HG03354 (cell line): ENCODE data around the gene PSMB3.

Source experiments
- ATAC-seq: cut with Tn5 transposase; IDR thresholded peaks from one replicate; pipeline ENCODE4 v1.9.1; 2021; ENCODE audit warnings: mild to moderate bottlenecking; ENCODE audit not compliant: unreplicated experiment, poor library complexity, severe bottlenecking

Gene PSMB3

GRCh38 chr17:38732376-38733281 lies 19.9 kb upstream of the PSMB3 start:
- no peak for ATAC-seq

- no peak for ATAC-seq
These were observed 19.1 kb upstream of the PSMB3 start for GRCh38 chr17:38733282-38733981.

- no peak for ATAC-seq
These were observed 18.3 kb upstream of the PSMB3 start for GRCh38 chr17:38733982-38734973.

GRCh38 chr17:38735161-38735997 lies 17.2 kb upstream of the PSMB3 start:
- ATAC-seq, result no peak

GRCh38 chr17:38738007-38738662 lies 14.4 kb upstream of the PSMB3 start:
- ATAC-seq, result no peak

- ATAC-seq, result no peak
These were observed 13.9 kb upstream of the PSMB3 start for GRCh38 chr17:38738686-38739085.

- no peak for ATAC-seq
These were observed 13.2 kb upstream of the PSMB3 start for GRCh38 chr17:38739305-38739704.

- no peak for ATAC-seq
These were observed 12.5 kb upstream of the PSMB3 start for GRCh38 chr17:38740044-38740443.

- ATAC-seq, result no peak
These were observed 11.7 kb upstream of the PSMB3 start for GRCh38 chr17:38740806-38741205.

GRCh38 chr17:38741461-38741860 lies 11.1 kb upstream of the PSMB3 start:
- no peak for ATAC-seq

- ATAC-seq, result no peak
These were observed 10.6 kb upstream of the PSMB3 start for GRCh38 chr17:38741921-38742410.

GRCh38 chr17:38742411-38743308 lies 9.9 kb upstream of the PSMB3 start:
- ATAC-seq, result no peak

GRCh38 chr17:38743556-38744171 lies 8.9 kb upstream of the PSMB3 start:
- no peak for ATAC-seq

GRCh38 chr17:38745545-38745944 lies 7.0 kb upstream of the PSMB3 start:
- no peak for ATAC-seq

- ATAC-seq, result no peak
These were observed 6.3 kb upstream of the PSMB3 start for GRCh38 chr17:38746004-38746848.

GRCh38 chr17:38746849-38747462 lies 5.6 kb upstream of the PSMB3 start:
- ATAC-seq, result no peak
